Urinary bladder (tissue), 4 donors: ENCODE data around the gene MRPL36. TPM values are rescaled to one million over a fixed set of nuclear protein-coding genes. Genes with fewer than 3 reads are reported as not detected.
A peak's percentile ranks its signal among the peaks of the same experiment; 100 is the strongest.
"Not testable (repeated sequence)": the region's sequence is repeated elsewhere in the genome, so short reads cannot be mapped to it uniquely, and the experiment has no call there.

ENCODE experiments used
- DNase-seq: peaks from one replicate; pipeline ENCODE4 v3.0.0-alpha.2; 2015; ENCODE audit errors: extremely low spot score
- H3K27ac ChIP-seq: one replicate; pipeline ENCODE4 v1.5.1; 2013; ENCODE audit warnings: low read depth, mild to moderate bottlenecking, moderate library complexity
- H3K36me3 ChIP-seq: one replicate; pipeline ENCODE4 v1.6.1; 2013; ENCODE audit warnings: mild to moderate bottlenecking, moderate library complexity; ENCODE audit not compliant: insufficient read depth
- H3K4me1 ChIP-seq: one replicate; pipeline ENCODE4 v1.6.1; 2013; ENCODE audit warnings: mild to moderate bottlenecking, moderate library complexity; ENCODE audit not compliant: insufficient read depth
- H3K4me3 ChIP-seq: one replicate; pipeline ENCODE4 v1.5.1; 2013; ENCODE audit warnings: low read depth, low read length
- WGBS: extraction: QIAGEN DNeasy Blood & Tissue Kit; methylation state at CpG from one replicate; pipeline ENCODE4 v1.1.7; 2013; 5-methylcytosine and 5-hydroxymethylcytosine counted together
- polyA plus RNA-seq: library from polyadenylated mRNA; stranded (reverse); fragments of 200-250 nt; gene quantifications from one replicate; pipeline ENCODE4 v1.2.3, GENCODE V29; 2013
- total RNA-seq: library from RNA; depleted of rRNA; stranded (reverse); fragments of >200 nt; gene quantifications from one replicate; pipeline ENCODE4 v1.2.3, GENCODE V29; 2014
- donor health status: healthy with polysubstance abuse.
- donor health status: healthy.

MRPL36 gene
- total RNA-seq (19.9 TPM), polyA plus RNA-seq (68.6 TPM)

- Histone ChIP-seq H3K27ac (peak within 1 kb of the TSS; percentile 69), H3K4me3 (peak within 1 kb of the TSS; percentile 92), H3K36me3 (peaks cover 2% of the 10 kb centered on the region), H3K4me1 (no peaks in the 10 kb centered on the region)
- DNase-seq: peak; percentile 78
- WGBS: 3% methylated on average over 68 of the region's 68 CpGs
Observed at GRCh38 chr5:1799602-1800471, at the start of gene MRPL36. MRPL36 (minus strand) TSS chr5:1799837; CDS start chr5:1798935, 902 bp downstream.

DNA sequence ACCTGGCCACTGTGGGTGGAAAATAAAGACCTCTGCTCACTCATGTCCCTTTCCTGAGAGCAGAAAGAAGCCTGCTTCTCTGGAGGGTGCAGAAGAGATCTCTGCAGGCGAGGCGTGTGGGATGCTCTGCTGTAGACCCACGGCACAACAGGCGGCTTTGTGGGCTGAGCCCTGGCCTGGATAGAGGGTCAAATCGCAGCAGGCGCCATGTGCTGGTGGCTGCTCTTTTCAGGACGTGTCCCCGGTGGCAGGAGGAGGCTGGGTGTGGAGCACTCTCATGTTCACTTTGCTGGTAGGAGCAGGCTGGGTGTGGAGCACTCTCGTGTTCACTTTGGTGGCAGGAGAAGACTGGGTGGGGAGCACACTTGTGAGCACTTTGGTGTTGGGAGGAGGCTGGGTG is 48.0 kb upstream of the MRPL36 start:
- H3K36me3 ChIP-seq: no peaks in the 10 kb centered on the region
- no peak overlapping the region for H3K27ac ChIP-seq
- WGBS: 75% methylated on average over 9 of the region's 9 CpGs
- H3K4me3 ChIP-seq: no peak overlapping the region
- no peak for DNase-seq
- no peaks in the 10 kb centered on the region for H3K4me1 ChIP-seq

GRCh38 chr5:1847056-1847455 is 47.4 kb upstream of the MRPL36 start:
- Histone ChIP-seq H3K36me3 (no peaks in the 10 kb centered on the region), H3K4me1 (no peaks in the 10 kb centered on the region), H3K27ac (no peak overlapping the region), H3K4me3 (no peak overlapping the region)
- DNase-seq: no peak
- 67% methylated on average over 10 of the region's 10 CpGs for WGBS

DNA sequence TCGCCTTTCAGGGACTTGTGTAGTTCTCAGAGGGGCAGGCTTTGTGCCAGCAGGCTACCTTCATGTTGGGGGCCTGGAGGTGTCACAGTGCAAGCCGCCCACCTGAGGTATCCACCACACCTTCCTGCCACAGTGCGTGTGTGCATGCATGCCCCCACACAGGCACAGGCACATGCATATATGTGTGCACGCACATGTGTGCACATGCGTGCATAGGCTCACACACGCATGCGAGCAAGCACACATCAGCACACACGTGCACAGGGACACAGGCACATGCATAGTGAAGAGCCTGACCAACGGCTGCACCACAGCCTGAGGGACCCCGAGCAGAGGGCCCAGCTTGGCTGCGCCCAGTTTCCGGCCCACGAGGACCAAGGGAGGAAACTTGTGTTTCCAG is 46.9 kb upstream of the MRPL36 start:
- H3K36me3 ChIP-seq: no peaks in the 10 kb centered on the region
- H3K4me1 ChIP-seq: no peaks in the 10 kb centered on the region
- 86% methylated on average over 13 of the region's 13 CpGs for WGBS
- no peak overlapping the region for H3K4me3 ChIP-seq
- H3K27ac ChIP-seq: no peak overlapping the region
- DNase-seq: no peak

DNA sequence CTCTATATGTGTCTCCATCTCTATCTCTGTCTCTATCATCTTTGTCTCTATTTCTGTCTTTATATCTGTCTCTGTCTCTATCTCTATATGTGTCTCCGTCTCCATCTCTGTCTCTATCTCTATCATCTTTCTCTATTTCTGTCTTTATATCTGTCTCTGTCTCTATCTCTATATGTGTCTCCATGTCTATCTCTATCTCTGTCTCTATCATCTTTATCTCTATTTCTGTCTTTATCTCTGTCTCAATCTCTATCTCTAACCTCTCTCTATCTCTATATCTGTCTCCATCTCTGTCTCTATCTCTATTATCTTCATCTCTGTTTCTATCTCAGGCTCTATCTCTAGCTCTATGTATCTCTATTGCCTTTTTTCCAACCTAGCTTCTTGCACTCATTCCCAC is 46.1 kb upstream of the MRPL36 start:
- no peak for DNase-seq
- Histone ChIP-seq H3K4me3 (no peak overlapping the region), H3K36me3 (no peaks in the 10 kb centered on the region), H3K27ac (no peak overlapping the region), H3K4me1 (no peaks in the 10 kb centered on the region)
- 95% methylated on average over 1 of the region's 1 CpG for WGBS

DNA sequence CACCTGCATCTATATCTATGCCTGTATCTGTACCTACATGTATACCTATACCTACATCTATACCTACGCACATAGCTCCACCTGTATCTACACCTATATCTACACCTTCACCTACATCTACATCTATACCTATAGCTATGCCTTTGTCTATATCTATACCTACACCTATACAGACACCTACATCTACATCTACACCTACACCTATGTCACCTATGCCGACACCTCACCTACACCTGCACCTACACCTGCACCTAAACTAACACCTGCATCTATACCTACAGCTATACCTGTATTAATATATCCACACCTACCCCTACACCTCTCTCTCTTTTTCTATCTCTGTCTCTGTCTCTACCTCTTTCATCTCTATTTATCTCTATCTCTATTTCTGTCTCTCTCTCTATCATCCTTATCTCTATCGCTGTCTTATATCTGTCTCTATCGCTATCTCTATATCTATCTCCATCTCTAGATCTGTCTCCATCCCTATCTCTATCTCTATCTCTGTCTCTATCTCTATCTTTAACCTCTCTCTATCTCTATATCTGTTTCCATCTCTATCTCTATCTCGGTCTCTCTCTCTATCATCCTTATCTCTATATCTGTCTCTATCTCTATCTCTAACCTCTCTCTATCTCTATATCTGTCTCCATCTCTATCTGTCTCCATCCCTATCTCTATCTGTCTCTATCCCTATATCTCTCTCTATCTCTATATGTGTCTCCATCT is 45.2 kb upstream of the MRPL36 start:
- no peaks in the 10 kb centered on the region for H3K4me1 ChIP-seq
- 97% methylated on average over 5 of the region's 5 CpGs for WGBS
- H3K27ac ChIP-seq: no peak overlapping the region
- H3K4me3 ChIP-seq: no peak overlapping the region
- H3K36me3 ChIP-seq: no peaks in the 10 kb centered on the region
- DNase-seq: no peak

GRCh38 chr5:1843761-1844160 is 44.1 kb upstream of the MRPL36 start:
- not testable (repeated sequence) for H3K4me3 ChIP-seq, H3K27ac ChIP-seq, H3K36me3 ChIP-seq, DNase-seq, H3K4me1 ChIP-seq
- 82% methylated on average over 10 of the region's 10 CpGs for WGBS

GRCh38 chr5:1842004-1842819 is 42.6 kb upstream of the MRPL36 start:
- no peak overlapping the region for H3K27ac ChIP-seq
- no peak for DNase-seq
- WGBS: 64% methylated on average over 17 of the region's 17 CpGs
- no peak overlapping the region for H3K4me3 ChIP-seq
- H3K36me3 ChIP-seq: no peaks in the 10 kb centered on the region
- no peaks in the 10 kb centered on the region for H3K4me1 ChIP-seq

- 47% methylated on average over 31 of the region's 31 CpGs for WGBS
- H3K27ac ChIP-seq: no peak overlapping the region
- no peak for DNase-seq
- H3K36me3 ChIP-seq: no peaks in the 10 kb centered on the region
- no peak overlapping the region for H3K4me3 ChIP-seq
- no peaks in the 10 kb centered on the region for H3K4me1 ChIP-seq
Observed at GRCh38 chr5:1840741-1841521, 41.3 kb upstream of the MRPL36 start.

GRCh38 chr5:1840071-1840547 is 40.5 kb upstream of the MRPL36 start:
- no peak overlapping the region for H3K27ac ChIP-seq
- no peak overlapping the region for H3K4me3 ChIP-seq
- no peaks in the 10 kb centered on the region for H3K4me1 ChIP-seq
- no peak for DNase-seq
- H3K36me3 ChIP-seq: no peaks in the 10 kb centered on the region
- WGBS: 84% methylated on average over 20 of the region's 20 CpGs

DNA sequence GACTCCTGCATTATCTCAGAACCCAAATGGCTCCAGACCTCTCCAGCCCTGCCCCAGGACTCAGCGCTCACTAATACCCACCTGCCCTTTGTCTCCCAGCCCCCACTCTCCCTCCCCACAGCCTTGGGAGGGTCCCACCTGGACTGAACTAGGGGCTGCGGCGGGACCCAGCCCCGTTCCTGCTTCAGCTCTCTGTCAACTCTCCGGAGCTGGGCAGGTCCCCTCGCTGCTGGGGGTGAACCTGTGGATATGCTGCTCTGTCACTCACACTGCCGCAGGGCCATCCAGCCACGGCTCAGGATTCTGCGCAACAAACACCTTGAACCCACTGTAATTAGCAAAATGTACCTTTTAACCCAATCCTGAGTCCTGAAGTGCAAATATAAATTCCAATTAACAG is 38.4 kb upstream of the MRPL36 start:
- Histone ChIP-seq H3K27ac (no peak overlapping the region), H3K36me3 (no peaks in the 10 kb centered on the region), H3K4me1 (no peaks in the 10 kb centered on the region), H3K4me3 (no peak overlapping the region)
- 78% methylated on average over 9 of the region's 9 CpGs for WGBS
- DNase-seq: no peak

- no peaks in the 10 kb centered on the region for H3K36me3 ChIP-seq
- H3K27ac ChIP-seq: no peak overlapping the region
- DNase-seq: no peak
- WGBS: 78% methylated on average over 32 of the region's 32 CpGs
- H3K4me3 ChIP-seq: no peak overlapping the region
- no peaks in the 10 kb centered on the region for H3K4me1 ChIP-seq
Observed at GRCh38 chr5:1836891-1837880, 37.5 kb upstream of the MRPL36 start.
